ENCODE measurements around the gene ARHGAP33.
"Not testable (repeated sequence)": the region's sequence is repeated elsewhere in the genome, so short reads cannot be mapped to it uniquely, and the experiment has no call there.

Gene ARHGAP33

DNA sequence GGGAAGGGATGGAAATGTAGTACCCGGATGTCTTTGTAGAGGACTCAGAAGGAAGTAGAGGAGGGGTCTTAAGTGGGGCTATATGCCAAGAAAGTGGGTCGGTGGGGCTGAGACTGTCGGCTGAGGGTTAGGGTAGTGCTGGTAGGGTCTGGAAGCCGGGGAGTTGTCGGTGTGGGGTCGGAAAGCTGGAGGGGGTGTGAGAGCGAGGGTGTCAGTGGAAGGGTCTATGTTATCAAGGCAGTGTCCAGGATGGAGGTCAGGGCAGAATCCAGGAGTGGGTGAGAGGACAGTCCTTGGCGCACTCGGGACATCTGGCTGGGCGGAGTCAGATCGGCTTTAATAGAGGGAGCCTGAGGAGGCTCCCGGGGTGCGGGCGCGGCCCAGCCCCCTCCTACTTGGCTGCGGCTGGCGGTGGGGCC lies 20.2 kb upstream of the ARHGAP33 start:
- DNase-seq: no peak

DNA sequence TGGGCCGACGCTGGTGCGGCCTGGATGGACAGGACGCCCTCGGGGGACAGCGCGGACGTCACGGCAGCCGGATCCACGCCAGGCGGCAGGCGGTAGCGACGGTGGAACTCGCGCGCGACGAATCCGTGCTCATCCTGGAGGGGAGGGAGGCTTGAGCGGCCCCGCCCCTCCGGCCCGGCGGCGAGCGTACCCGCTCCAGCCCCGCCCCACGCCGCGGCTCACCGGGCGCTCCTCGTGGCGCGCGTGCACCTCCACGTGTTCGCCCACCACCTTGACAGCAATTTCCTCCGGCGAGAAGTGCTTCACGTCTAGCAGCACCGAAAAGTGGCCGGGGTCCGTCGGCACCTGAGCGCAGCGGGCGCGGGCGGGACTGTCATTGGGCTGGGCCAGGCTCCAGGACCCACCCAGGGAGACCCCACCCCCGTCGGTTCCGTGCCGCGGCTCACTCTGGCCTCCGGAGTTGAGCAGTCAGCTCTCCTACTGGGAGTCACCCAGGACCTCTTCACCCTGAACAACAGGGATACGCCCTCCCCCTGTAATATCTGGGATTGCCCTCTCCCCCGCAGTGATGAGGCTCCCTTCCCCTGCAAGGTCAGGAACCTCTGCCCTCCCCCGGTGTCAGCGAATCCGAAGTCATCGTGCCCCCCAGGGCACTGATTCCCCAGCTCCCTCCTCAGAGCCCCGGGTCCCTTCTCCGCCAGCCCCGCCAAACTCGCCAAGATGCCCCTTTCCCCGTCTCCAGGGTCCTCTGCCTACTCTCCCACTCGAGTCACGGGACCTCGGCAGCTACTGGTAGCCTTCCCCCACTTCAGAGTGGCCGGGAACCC lies 19.6 kb upstream of the ARHGAP33 start:
- DNase-seq: no peak

DNA sequence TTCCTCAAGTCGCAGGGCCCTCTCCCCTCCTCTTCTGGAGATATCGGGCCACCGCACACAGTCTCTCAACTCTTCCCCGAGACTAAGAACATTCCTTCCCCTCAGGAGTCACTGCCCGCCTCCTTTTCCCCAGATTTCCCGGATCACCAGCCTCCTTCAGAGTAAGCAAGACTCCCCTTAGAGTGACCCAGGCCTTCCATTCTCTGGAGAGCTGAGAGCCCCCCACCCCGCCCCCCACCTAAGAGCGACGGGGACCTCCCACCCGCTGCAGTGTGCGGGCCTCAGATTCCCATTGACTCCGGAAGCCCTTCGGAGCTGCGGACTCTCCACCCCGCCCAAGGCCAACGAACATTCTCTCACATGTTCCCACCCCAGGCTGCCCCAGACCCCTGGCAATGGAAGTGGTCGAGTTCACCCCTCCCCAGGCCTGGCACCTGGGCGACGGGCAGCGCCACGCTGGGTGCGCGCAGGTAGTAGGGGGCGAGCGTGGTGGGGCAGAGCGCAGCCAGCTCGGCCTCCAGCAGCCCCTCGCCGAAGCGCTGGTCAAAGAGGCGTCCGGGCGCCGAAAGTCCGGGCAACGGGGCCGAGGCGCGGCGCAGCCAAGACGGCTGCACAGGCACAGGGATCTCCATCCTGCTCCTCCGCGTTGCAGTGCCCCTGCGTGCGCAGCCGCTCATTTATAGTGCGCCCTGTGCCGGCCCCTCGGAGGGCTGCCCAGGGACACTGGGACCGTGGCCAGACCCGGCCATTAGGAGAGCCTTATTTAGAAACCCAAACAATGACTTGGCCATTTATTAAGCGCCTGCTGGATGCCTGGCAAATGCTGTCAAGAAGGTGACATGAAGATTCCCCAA lies 18.8 kb upstream of the ARHGAP33 start, which contains the start of gene HSPB6:
TSS of gene HSPB6 (minus strand) at position 653 of the 854 bp plus-strand sequence. CDS start at position 632, 21 bp downstream.
- DNase-seq: peak; percentile 12 to 59

DNA sequence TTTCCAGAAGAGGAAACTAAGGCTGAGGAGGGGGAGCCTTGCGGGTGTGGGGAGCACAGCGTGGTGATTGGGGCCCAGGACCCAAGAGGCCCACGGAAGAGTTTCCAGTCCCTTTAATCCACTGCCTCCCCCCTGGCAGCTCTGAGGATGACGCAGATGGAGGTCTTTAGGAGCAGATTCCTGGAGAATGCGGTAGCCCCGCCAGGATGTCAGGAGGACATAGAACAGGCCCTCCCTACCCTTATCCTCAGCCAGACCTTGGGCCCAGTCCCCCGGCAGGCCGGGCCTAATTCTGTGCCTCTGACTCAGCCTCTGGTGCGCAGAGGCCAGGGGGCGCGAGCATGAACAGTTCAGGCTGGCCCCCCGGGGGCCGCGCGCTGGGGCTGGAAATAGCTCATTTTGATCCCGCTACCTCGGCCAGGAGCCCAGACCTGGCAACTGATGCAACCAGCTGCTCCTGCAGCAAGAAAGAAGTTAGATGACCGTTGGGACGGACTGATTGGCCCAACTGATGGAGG lies 18.1 kb upstream of the ARHGAP33 start:
- peak; percentile 16 to 74 for DNase-seq

DNA sequence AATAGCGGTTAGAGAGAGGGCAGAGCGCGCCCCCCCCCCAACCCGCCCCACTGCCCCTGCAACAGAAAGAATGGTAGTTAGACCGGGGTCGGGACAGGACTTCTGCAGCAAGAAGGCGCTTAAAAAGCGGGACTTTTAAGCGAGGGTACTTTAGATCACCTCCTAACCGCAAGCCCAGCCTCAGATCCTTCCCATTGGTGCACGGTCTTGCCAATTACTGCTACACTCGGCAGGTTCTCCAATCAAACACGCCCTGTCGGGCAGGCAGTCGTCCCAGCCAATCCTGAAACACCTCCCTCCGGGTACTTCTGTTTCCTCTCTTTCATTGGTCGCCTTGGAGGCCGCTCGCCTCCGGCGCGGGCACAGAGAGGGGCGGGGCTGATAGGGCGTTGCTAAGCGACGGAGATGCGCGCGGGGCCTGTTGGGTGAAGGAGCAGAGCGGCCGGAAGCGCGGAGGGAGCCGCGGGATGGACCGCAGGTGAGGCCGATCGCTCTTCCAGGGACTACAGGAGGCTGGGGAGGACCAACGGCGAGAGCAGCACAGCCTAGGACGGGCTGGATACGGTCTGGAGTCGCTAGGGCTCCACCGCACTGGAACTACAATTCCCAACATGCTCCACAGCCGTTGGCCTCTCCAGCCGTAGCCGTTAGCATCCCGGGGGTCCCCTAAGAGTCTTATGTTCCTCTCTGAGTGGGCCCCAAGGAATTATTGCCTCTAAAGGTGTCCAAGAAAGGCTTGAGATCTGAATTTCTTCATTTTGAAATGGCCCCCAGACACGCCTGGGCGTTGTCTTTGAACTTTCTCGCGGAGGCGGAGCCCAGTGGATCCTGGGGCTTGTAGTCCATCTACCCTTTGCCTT lies 17.4 kb upstream of the ARHGAP33 start, which contains the start of gene PROSER3:
TSS of gene PROSER3 (plus strand) at position 428 of the 860 bp plus-strand sequence. CDS start at position 468, 40 bp downstream.
- peak; percentile 98 for DNase-seq

DNA sequence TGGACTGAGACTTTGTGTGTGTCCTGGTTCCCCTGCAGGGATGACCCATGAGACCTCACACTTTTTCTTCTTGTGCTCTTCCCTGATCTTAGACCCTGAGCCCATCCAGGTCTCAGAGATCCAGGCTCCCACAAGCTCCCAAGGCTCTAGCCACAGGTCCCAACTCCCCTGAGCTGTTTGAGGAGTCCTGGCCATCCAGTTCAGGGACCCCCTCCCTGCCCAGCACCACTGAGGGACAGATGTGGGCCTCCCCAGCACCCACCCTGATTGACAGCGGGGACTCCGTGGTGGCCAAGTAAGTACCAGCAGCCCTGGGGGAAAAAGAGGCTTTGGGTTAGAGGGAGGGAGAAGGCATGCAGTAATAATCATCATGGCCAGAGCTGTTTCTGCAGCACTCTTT lies 15.7 kb upstream of the ARHGAP33 start:
- no peak for DNase-seq

DNA sequence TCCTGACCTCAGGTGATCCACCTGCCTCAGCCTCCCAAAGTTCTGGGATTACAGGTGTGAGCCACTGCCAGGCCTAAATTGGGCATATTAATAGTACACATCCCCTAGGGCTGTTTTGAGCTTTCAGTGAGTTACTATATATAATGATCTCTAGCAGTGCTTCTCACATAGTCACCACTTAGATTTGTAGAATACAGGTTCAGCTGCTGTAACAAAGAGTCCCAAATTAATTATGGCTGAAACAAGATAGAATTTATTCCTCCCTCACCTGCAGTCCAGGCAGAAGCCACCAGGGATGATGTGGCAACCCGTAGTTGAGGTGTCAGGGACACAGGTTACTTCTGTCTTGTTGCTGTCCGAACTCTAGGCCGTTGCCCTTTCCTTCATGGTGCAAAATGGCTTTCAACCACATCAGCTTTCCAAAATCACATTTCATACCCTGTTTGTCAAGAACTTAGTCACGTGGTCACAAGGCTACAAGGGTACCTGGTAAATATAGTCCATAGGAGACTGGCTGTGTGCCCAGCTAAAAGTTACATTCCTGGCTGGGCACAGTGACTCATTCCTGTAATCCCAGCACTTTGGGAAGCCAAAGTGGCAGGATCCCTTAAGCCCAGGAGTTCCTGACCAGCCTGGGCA lies 14.5 kb upstream of the ARHGAP33 start:
- no peak for DNase-seq

DNA sequence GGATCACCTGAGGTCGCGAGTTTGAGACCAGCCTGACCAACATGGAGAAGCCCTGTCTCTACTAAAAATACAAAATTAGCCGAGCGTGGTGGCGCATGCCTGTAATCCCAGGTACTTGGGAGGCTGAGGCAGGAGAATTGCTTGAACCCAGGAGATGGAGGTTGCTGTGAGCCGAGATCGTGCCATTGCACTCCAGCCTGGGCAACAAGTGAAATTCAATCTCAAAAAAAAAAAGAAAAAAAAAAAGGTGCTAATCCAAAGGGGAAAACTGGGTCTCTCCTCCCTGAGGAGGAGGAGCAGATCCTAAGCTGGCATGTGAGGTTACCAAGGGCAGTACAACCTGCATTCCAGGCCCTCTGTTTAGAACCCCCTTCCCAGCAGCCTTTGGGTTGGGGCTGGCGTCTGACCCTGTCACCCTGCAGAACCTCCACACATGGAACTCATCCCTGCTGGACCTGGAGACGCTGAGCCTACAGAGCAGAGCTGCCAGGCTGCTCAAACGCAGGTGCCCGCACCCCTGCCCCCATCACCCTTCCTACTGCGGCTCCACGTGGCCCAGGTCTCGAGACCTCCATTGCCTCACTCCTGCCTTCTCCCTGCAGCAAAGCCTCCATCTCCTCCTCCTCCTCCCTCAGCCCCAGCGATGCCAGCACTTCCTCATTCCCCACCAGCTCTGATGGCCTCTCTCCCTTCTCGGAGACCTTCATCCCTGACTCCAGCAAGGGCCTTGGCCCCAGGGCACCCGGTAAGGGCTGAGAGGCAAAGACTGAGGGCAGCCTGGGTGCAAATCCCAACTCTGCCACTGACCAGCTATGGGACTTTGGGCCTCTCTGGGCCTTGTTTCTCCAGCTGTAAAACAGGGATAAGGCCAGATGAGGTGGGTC lies 10.7 kb upstream of the ARHGAP33 start:
- DNase-seq: no peak

DNA sequence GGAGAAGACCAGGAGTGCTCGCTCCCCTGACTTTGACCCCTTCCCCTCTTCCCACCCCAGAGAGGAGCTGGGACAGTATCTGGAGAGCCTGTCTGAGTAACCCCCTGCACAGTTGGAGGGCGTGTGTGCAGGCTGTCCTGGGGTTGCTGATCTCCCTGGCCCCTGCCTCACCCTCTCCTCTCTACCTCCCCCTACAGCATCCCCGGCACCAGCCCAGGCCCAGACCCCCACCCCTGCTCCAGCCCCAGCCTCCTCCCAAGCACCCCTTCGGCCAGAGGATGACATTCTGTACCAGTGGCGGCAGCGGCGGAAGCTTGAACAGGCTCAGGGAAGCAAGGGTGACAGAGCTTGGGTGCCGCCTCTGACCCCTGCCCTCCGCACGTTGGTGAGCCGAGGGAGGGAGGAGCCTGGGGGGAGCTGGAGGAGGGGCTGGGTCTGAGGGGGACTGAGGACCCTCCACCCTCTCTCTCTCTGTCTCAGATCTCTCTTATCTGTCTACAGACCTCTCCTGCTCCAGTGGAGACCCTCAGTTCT lies 8.7 kb upstream of the ARHGAP33 start:
- no peak for DNase-seq

DNA sequence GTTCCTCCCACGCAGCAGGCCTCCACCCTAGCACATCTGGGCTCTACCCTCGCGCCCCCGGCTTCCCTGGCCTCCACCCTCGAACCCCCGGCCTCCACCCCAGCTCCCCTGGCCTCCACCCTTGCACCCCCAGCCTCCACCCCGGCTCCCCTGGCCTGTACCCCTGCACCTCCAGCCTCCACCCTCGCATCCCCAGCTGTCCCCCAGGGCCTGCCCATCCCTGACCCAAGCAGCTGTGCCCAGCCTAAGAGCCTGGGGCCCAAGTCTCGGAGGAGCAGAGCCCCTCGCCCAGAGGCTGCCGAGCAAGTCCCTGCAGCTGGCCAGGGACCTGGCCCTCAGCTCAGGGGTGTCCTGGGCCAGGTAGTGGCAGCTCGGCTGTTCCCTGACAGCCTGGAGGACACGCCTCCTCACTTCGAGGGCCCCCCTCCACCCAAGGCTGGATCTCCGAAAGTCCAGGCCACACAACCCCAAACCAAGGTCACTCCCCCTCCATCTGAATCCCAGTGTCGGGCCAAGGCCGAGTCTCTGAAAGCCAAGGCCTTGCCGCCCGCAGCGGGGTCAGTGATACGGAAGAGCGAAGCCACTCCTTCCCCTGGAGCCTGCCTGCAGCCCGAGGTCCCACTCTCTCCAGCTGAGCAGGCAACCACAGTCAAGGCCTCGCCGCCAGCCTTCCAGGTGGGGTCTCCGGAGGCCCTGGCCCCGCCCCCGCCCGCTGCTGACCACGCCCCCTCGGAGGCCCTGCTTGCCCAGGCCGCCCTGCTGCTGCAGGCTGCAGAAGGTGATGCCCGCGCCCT lies 7.9 kb upstream of the ARHGAP33 start:
- DNase-seq: no peak

DNA sequence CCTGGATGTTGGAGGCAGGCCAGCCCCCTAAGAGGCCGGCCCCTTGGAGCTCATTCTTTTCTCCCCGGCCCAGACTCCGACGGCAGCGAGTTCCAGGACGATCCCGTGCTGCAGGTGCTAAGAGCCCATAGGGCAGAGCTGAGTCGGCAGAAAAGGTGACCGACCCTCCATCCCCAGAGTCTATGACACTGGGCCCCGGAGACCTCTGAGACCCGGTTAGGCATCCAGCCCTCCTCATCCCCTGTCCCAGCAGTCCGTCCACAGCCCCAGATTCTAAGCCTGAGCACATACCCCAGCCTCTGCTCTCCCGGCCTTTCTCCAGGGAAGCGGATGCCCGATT lies 7.3 kb upstream of the ARHGAP33 start:
- DNase-seq: no peak

DNA sequence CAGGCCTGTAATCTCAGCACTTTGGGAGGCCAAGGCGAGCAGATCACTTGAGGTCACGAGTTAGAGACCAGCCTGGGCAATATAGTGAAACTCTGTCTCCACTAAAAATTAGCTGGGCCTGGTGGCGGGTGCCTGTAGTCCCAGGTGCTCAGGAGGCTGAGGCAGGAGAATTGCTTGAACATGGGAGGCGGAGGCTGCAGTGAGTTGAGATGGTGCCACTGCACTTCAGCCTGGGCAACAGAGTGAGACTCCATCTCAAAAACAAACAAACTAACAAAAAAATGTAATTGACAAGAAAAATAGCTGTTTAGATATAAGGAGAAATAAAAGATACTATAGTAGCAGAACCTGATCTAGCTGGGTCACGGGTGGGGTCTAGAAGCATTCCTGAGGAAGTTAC lies 3.0 kb upstream of the ARHGAP33 start:
- not testable (repeated sequence) for DNase-seq

DNA sequence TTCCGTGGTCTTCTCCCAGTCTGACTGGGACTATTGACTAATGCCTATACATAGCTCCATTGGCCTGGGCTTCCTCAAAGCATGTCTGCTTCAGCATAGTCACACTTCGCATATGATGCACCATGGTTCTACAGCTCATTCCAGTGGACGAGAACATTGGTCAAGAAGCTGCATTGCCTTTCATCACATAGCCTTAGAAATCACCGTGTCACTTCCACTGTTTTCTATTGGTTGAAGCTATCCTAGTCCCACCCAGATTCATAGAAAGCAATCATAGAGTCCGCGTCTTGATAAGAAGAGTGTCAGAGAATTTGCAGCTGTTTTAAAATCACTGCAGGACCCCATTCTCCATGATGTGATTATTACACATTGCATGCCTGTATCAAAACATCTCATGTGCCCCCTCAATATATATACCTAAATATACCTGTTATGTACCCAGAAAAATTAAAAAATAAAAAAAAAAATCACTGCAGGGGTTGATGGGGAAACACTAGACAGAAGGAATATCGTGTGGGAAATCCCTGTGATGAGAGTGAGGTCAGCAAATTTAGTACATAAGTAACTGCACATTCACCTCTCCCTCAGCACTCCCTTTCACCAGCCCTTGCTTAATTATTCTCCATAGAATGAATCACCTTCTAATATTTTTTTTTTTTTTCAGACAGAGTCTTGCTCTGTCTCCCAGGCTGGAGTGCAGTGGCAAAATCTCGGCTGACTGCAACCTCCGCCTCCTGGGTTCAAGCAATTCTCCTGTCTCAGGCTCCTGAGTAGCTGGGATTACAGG lies 2.2 kb upstream of the ARHGAP33 start:
- DNase-seq: no peak

DNA sequence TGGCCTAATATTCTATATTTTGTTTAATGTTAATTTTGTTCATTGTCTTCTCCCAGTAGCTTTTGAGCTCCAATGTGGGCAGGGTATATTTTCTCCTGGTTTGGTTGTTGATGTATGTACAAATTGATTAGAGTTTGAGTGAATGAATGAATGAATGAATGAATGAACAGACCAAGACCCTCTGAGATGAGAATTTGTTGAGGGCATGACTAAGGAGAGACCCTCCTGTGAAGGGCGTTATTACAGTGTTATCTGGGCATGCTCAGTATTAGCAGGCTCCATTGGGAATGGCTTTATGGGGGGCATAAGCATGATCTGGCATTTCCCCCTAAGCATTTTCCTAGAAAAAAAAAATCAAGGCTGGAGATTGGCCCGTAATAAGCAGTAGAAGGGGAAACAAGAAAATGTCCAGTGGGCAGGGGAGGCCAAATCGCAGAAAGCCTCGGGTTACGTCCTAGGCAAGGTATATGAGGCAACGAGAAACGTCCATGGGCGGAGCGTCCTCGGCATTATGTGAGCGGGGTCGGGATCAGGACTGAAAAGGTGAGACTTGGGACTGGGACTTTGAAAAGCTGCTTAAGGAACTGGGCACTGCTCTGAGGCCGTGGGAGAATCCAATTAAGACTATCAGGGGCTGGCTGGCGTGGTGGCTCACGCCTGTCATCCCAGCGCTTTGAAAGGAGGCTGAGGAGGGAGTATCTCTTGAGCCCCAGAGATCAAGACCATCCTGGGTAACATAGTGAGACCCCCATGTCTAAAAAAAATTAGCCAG lies 904 bp upstream of the ARHGAP33 start:
- peak in 1 of 2 experiments; percentile 11 for DNase-seq

DNA sequence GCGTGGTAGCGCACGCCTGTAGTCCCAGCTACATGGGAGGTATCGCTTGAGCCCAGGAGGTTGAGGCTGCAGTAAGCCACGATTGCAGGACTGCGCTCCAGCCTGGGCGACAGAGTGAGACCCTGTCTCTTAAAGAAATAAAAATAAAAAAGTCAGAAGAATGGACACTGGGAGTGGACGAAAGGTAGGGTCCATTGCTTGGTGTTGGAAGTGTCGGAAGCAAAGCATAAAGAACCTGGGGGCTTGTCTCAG lies 392 bp upstream of the ARHGAP33 start:
- DNase-seq: no peak

DNA sequence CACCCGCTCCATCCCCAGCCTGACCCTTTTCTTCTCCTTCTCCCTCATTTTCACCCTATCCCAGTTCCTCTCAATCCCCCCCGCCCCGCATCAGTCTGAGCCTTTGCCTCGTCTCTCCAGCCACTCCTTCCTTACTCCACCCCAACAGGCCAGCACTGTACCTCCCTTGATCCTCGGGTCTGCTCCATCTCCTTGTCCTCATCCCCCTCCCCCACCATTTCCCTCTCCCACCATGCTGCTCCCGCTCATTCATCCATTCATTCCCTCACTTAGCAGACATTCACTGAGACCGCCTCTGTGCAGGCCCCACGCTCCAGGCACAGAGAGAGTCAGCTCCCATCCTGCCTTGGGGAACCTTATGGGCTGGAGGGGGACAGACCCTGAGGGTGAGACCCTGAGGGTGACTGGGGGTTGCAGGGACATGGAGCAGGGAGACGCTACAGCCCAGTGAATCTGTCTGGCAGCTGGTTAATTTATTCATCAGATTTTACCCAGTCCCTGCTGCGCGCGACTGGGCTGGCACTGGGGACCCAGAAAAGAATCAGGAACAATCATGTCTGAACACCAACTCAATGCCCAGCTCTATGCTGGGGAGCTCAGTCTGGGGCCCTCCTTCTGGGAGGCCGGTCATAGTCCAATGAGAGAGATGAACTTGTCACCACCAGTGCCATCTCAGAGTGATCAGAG lies 881 bp downstream of the ARHGAP33 start:
- DNase-seq: no peak

DNA sequence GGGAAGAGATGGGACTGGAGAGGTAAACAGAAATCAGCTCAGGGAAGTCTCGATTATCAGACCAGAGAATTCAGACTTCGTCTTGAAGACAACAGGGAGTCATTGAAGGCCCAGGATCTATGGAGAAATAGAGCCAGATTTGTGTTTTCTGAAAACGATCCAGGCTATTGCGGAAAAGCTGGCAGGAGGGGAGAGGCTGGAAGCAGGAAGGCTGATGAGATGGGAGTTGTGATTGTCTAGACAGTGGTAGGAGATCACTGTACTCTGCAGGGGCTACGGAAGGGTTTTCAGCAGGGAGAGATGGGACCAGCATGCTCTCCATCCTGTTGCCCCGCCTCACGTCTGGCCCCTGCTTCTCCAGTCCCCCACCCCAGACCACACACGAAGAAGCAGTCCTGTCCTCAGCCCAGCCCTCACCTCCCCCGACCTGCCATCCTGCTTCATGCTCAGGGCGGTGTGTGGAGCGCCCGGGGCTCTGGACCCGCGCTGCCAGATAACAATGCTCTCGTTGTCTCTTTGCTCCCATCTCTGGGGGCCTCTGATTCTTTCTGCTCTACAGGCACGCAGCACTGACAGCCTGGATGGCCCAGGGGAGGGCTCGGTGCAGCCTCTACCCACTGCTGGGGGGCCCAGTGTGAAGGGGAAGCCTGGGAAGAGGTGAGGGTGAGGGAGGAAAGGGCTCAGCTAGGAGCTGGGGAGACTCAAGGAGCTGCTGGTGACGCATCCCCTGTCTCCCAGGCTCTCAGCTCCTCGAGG lies 1.9 kb downstream of the ARHGAP33 start:
- DNase-seq: no peak

All from SHP77 (cell line).